IPS-15b (cell line): ENCODE data around the gene ZNF765.
"Not testable (repeated sequence)": the region's sequence is repeated elsewhere in the genome, so short reads cannot be mapped to it uniquely, and the experiment has no call there.

ENCODE experiments used
- H3K27me3 ChIP-seq: one replicate; pipeline ENCODE4 v1.6.1; 2013; ENCODE audit warnings: low read length; ENCODE audit not compliant: control insufficient read depth, insufficient read depth
- H3K36me3 ChIP-seq: one replicate; pipeline ENCODE4 v1.6.1; 2013; ENCODE audit warnings: low read length; ENCODE audit not compliant: control insufficient read depth, insufficient read depth
- H3K4me1 ChIP-seq: one replicate; pipeline ENCODE4 v1.6.1; 2013; ENCODE audit warnings: mild to moderate bottlenecking, low read length; ENCODE audit not compliant: control insufficient read depth, insufficient read depth
- H3K4me3 ChIP-seq: one replicate; pipeline ENCODE4 v1.5.1; 2013; ENCODE audit warnings: low read depth, low read length
- H3K9ac ChIP-seq: one replicate; pipeline ENCODE4 v1.6.1; 2013; ENCODE audit warnings: low read depth, mild to moderate bottlenecking, low read length
- H3K9me3 ChIP-seq: one replicate; pipeline ENCODE4 v1.6.1; 2013; ENCODE audit warnings: mild to moderate bottlenecking, low read length; ENCODE audit not compliant: control insufficient read depth, insufficient read depth

The ZNF765 gene

GRCh38 chr19:53424968-53425597 is 30.1 kb downstream of the ZNF765 start:
- peaks cover 3% of the 10 kb centered on the region for H3K36me3 ChIP-seq
- H3K4me1 ChIP-seq, result peaks cover 2% of the 10 kb centered on the region
- no peak overlapping the region for H3K4me3 ChIP-seq
- H3K9ac ChIP-seq, result no peak overlapping the region
- H3K27me3 ChIP-seq, result no peaks in the 10 kb centered on the region
- H3K9me3 ChIP-seq, result no peaks in the 10 kb centered on the region

GRCh38 chr19:53431399-53432087 is 36.6 kb downstream of the ZNF765 start, which contains the start of gene ZNF761:
TSS of gene ZNF761 (plus strand) at chr19:53431984. CDS start at chr19:53447269, 15,285 bp downstream.
- H3K36me3 ChIP-seq, result peaks cover 12% of the 10 kb centered on the region

GRCh38 chr19:53432088-53432661 is 37.2 kb downstream of the ZNF765 start:
- Histone ChIP-seq H3K4me1 (no peaks in the 10 kb centered on the region), H3K9me3 (no peaks in the 10 kb centered on the region), H3K9ac (peak overlapping the region; percentile 92), H3K27me3 (no peaks in the 10 kb centered on the region), H3K4me3 (peak overlapping the region; percentile 97), H3K36me3 (peaks cover 13% of the 10 kb centered on the region)

More at GRCh38 chr19:53431399-53432087, 36.6 kb downstream of the ZNF765 start, which contains the start of gene ZNF761:
- Histone ChIP-seq H3K4me3 (peak within 1 kb of the TSS; percentile 97), H3K9ac (peak within 1 kb of the TSS; percentile 92), H3K9me3 (no peaks in the 10 kb centered on the region), H3K4me1 (no peaks in the 10 kb centered on the region), H3K27me3 (no peaks in the 10 kb centered on the region)

GRCh38 chr19:53443809-53444208 is 48.9 kb downstream of the ZNF765 start:
- H3K36me3 ChIP-seq, result peaks cover 49% of the 10 kb centered on the region
- not testable (repeated sequence) for H3K4me3 ChIP-seq, H3K9ac ChIP-seq, H3K9me3 ChIP-seq, H3K27me3 ChIP-seq, H3K4me1 ChIP-seq

GRCh38 chr19:53447196-53447595 is 52.2 kb downstream of the ZNF765 start:
- not testable (repeated sequence) for H3K9ac ChIP-seq, H3K9me3 ChIP-seq, H3K4me3 ChIP-seq, H3K27me3 ChIP-seq, H3K4me1 ChIP-seq
- peaks cover 39% of the 10 kb centered on the region for H3K36me3 ChIP-seq

GRCh38 chr19:53455828-53456227 is 60.9 kb downstream of the ZNF765 start:
- peaks cover 10% of the 10 kb centered on the region for H3K9me3 ChIP-seq
- H3K36me3 ChIP-seq, result peaks cover 46% of the 10 kb centered on the region
- H3K27me3 ChIP-seq, result no peaks in the 10 kb centered on the region
- H3K4me3 ChIP-seq, result no peak overlapping the region
- H3K9ac ChIP-seq, result no peak overlapping the region
- peaks cover 2% of the 10 kb centered on the region for H3K4me1 ChIP-seq

- not testable (repeated sequence) for H3K4me1 ChIP-seq, H3K4me3 ChIP-seq, H3K9me3 ChIP-seq, H3K27me3 ChIP-seq, H3K9ac ChIP-seq
- H3K36me3 ChIP-seq, result peaks cover 21% of the 10 kb centered on the region
Measured at GRCh38 chr19:53460131-53460721, 65.3 kb downstream of the ZNF765 start.

- Histone ChIP-seq H3K4me1 (peaks cover 2% of the 10 kb centered on the region), H3K9me3 (peaks cover 5% of the 10 kb centered on the region), H3K9ac (no peak overlapping the region), H3K27me3 (no peaks in the 10 kb centered on the region), H3K4me3 (no peak overlapping the region), H3K36me3 (peaks cover 6% of the 10 kb centered on the region)
Measured at GRCh38 chr19:53461866-53462265, 66.9 kb downstream of the ZNF765 start.

GRCh38 chr19:53462861-53463260 is 67.9 kb downstream of the ZNF765 start:
- peaks cover 2% of the 10 kb centered on the region for H3K4me1 ChIP-seq
- H3K36me3 ChIP-seq, result no peaks in the 10 kb centered on the region
- no peaks in the 10 kb centered on the region for H3K27me3 ChIP-seq
- peak overlapping the region; percentile 58 for H3K4me3 ChIP-seq
- H3K9me3 ChIP-seq, result no peaks in the 10 kb centered on the region
- no peak overlapping the region for H3K9ac ChIP-seq

GRCh38 chr19:53463263-53463662 is 68.3 kb downstream of the ZNF765 start:
- Histone ChIP-seq H3K36me3 (no peaks in the 10 kb centered on the region), H3K9ac (no peak overlapping the region), H3K27me3 (no peaks in the 10 kb centered on the region), H3K4me1 (peaks cover 2% of the 10 kb centered on the region), H3K4me3 (peak overlapping the region; percentile 58), H3K9me3 (no peaks in the 10 kb centered on the region)

GRCh38 chr19:53466726-53467484 is 72.0 kb downstream of the ZNF765 start:
- H3K9me3 ChIP-seq, result no peaks in the 10 kb centered on the region
- H3K4me3 ChIP-seq, result peak overlapping the region; percentile 80
- H3K27me3 ChIP-seq, result no peaks in the 10 kb centered on the region
- no peak overlapping the region for H3K9ac ChIP-seq
- H3K36me3 ChIP-seq, result no peaks in the 10 kb centered on the region
- peaks cover 6% of the 10 kb centered on the region for H3K4me1 ChIP-seq
